Measurements from ENCODE around the gene WDR36.
"Not testable (repeated sequence)": the region's sequence is repeated elsewhere in the genome, so short reads cannot be mapped to it uniquely, and the experiment has no call there.

The WDR36 gene

DNA sequence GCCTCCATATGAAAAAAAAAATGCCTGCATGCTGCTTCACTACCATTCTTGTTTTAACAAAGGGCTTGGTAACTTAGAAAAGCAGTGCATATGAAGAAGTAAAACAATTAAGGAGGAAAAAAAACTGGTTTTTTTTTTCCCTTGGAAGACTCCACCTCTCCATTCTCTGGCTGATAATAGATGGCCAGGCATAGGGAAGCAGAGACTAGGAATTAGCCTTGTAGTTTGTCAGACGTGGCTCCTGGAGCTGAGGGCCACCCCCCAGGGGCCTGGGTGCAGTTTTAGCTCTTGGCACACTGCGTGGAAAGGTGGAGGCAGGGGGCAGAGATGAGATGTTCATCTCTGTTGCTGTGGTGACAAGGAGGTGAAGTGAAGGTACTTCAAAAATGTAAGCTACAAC lies 42.7 kb downstream of the WDR36 start:
- Histone ChIP-seq H3K4me1 (ENCODE audit: control insufficient read depth, insufficient read depth, low read length, unreplicated experiment) (peaks cover 64% of the 10 kb centered on the region), H2AFZ (ENCODE audit: low read length, unreplicated experiment) (no peak overlapping the region), H3K4me3 (ENCODE audit: low read depth, low read length) (peak overlapping the region; percentile 17; the same call in 1 of the 2 replicates), H3K79me2 (ENCODE audit: control insufficient read depth, insufficient read depth, low read length, unreplicated experiment) (no peaks in the 10 kb centered on the region), H3K27ac (ENCODE audit: low read depth, low read length) (peak overlapping the region; percentile 51), H3K36me3 (ENCODE audit: insufficient read depth, low read length) (no peaks in the 10 kb centered on the region), H3K27me3 (ENCODE audit: insufficient read depth, low read length) (no peaks in the 10 kb centered on the region)

DNA sequence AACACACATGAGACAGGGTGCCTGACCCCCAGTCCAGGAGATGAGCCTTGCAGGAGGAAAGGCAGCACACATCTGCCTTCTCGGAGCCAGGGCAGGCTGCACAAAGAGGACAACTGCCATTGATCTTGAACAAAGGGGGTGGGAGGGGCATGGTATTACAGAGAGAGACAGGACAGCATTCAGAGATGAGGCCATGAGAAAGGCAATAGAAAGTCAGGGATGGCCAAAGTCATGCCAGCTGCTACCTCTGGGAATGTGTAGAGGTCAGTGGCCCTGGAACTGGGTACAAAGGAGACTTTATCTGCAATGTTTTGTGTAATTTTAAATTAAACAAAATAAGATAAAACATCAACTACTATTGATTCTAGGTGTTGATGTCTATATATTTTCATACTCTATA lies 43.2 kb downstream of the WDR36 start:
- peaks cover 59% of the 10 kb centered on the region for H3K4me1 ChIP-seq (ENCODE audit: control insufficient read depth, insufficient read depth, low read length, unreplicated experiment)
- no peak overlapping the region for H3K27ac ChIP-seq (ENCODE audit: low read depth, low read length)
- H3K27me3 ChIP-seq (ENCODE audit: insufficient read depth, low read length), result no peaks in the 10 kb centered on the region
- no peak overlapping the region for H3K4me3 ChIP-seq (ENCODE audit: low read depth, low read length)
- no peaks in the 10 kb centered on the region for H3K36me3 ChIP-seq (ENCODE audit: insufficient read depth, low read length)
- H2AFZ ChIP-seq (ENCODE audit: low read length, unreplicated experiment), result no peak overlapping the region
- no peaks in the 10 kb centered on the region for H3K79me2 ChIP-seq (ENCODE audit: control insufficient read depth, insufficient read depth, low read length, unreplicated experiment)

- Histone ChIP-seq H3K4me3 (ENCODE audit: low read depth, low read length) (no peak overlapping the region), H2AFZ (ENCODE audit: low read length, unreplicated experiment) (no peak overlapping the region), H3K27me3 (ENCODE audit: insufficient read depth, low read length) (no peaks in the 10 kb centered on the region), H3K4me1 (ENCODE audit: control insufficient read depth, insufficient read depth, low read length, unreplicated experiment) (peaks cover 53% of the 10 kb centered on the region), H3K36me3 (ENCODE audit: insufficient read depth, low read length) (no peaks in the 10 kb centered on the region), H3K27ac (ENCODE audit: low read depth, low read length) (no peak overlapping the region), H3K79me2 (ENCODE audit: control insufficient read depth, insufficient read depth, low read length, unreplicated experiment) (no peaks in the 10 kb centered on the region)
These were observed 43.8 kb downstream of the WDR36 start for GRCh38 chr5:111135946-111136345.

GRCh38 chr5:111138096-111138495 lies 45.9 kb downstream of the WDR36 start:
- Histone ChIP-seq H3K79me2 (ENCODE audit: control insufficient read depth, insufficient read depth, low read length, unreplicated experiment) (no peaks in the 10 kb centered on the region), H3K27me3 (ENCODE audit: insufficient read depth, low read length) (no peaks in the 10 kb centered on the region), H3K4me1 (ENCODE audit: control insufficient read depth, insufficient read depth, low read length, unreplicated experiment) (peaks cover 37% of the 10 kb centered on the region), H3K27ac (ENCODE audit: low read depth, low read length) (no peak overlapping the region), H3K36me3 (ENCODE audit: insufficient read depth, low read length) (no peaks in the 10 kb centered on the region), H2AFZ (ENCODE audit: low read length, unreplicated experiment) (no peak overlapping the region), H3K4me3 (ENCODE audit: low read depth, low read length) (no peak overlapping the region)

- not testable (repeated sequence) for H3K79me2 ChIP-seq (ENCODE audit: control insufficient read depth, insufficient read depth, low read length, unreplicated experiment); H3K36me3 ChIP-seq (ENCODE audit: insufficient read depth, low read length); H3K27ac ChIP-seq (ENCODE audit: low read depth, low read length); H3K4me3 ChIP-seq (ENCODE audit: low read depth, low read length); H3K27me3 ChIP-seq (ENCODE audit: insufficient read depth, low read length); H2AFZ ChIP-seq (ENCODE audit: low read length, unreplicated experiment)
- peaks cover 22% of the 10 kb centered on the region for H3K4me1 ChIP-seq (ENCODE audit: control insufficient read depth, insufficient read depth, low read length, unreplicated experiment)
These were observed 49.3 kb downstream of the WDR36 start for GRCh38 chr5:111141471-111141870.

DNA sequence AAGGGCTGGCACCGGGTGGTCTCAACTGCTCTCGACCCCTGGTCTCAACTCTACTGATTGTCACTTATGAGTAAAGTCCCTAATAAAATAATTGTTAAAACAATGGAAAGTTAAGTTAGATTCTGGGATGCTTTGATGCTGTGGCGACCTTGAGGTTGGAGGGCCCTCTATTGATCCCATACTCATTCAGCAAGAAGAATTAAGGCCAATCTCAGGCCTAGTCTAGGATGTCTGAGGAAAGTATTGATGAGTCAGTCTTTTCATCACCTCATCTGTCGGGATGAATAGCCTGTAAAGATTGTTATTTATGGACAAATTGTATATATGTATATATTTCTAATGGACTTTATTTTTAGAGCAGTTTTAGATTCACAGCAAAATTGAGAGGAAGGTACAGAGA lies 50.8 kb downstream of the WDR36 start:
- Histone ChIP-seq H3K36me3 (ENCODE audit: insufficient read depth, low read length) (no peaks in the 10 kb centered on the region), H2AFZ (ENCODE audit: low read length, unreplicated experiment) (no peak overlapping the region), H3K27me3 (ENCODE audit: insufficient read depth, low read length) (no peaks in the 10 kb centered on the region), H3K79me2 (ENCODE audit: control insufficient read depth, insufficient read depth, low read length, unreplicated experiment) (no peaks in the 10 kb centered on the region), H3K27ac (ENCODE audit: low read depth, low read length) (no peak overlapping the region), H3K4me1 (ENCODE audit: control insufficient read depth, insufficient read depth, low read length, unreplicated experiment) (peaks cover 18% of the 10 kb centered on the region), H3K4me3 (ENCODE audit: low read depth, low read length) (no peak overlapping the region)

GRCh38 chr5:111143910-111144309 lies 51.8 kb downstream of the WDR36 start:
- Histone ChIP-seq H3K27me3 (ENCODE audit: insufficient read depth, low read length) (no peaks in the 10 kb centered on the region), H3K36me3 (ENCODE audit: insufficient read depth, low read length) (no peaks in the 10 kb centered on the region), H3K4me3 (ENCODE audit: low read depth, low read length) (no peak overlapping the region), H3K4me1 (ENCODE audit: control insufficient read depth, insufficient read depth, low read length, unreplicated experiment) (peaks cover 18% of the 10 kb centered on the region), H3K27ac (ENCODE audit: low read depth, low read length) (peak overlapping the region; percentile 64), H3K79me2 (ENCODE audit: control insufficient read depth, insufficient read depth, low read length, unreplicated experiment) (no peaks in the 10 kb centered on the region), H2AFZ (ENCODE audit: low read length, unreplicated experiment) (no peak overlapping the region)

GRCh38 chr5:111144352-111144930 lies 52.3 kb downstream of the WDR36 start:
- H3K79me2 ChIP-seq (ENCODE audit: control insufficient read depth, insufficient read depth, low read length, unreplicated experiment), result no peaks in the 10 kb centered on the region
- peak overlapping the region; percentile 62 for H3K4me3 ChIP-seq (ENCODE audit: low read depth, low read length)
- peak overlapping the region; percentile 64 for H3K27ac ChIP-seq (ENCODE audit: low read depth, low read length)
- H3K27me3 ChIP-seq (ENCODE audit: insufficient read depth, low read length), result no peaks in the 10 kb centered on the region
- H3K4me1 ChIP-seq (ENCODE audit: control insufficient read depth, insufficient read depth, low read length, unreplicated experiment), result peaks cover 18% of the 10 kb centered on the region
- H2AFZ ChIP-seq (ENCODE audit: low read length, unreplicated experiment), result peak overlapping the region; percentile 57
- no peaks in the 10 kb centered on the region for H3K36me3 ChIP-seq (ENCODE audit: insufficient read depth, low read length)

DNA sequence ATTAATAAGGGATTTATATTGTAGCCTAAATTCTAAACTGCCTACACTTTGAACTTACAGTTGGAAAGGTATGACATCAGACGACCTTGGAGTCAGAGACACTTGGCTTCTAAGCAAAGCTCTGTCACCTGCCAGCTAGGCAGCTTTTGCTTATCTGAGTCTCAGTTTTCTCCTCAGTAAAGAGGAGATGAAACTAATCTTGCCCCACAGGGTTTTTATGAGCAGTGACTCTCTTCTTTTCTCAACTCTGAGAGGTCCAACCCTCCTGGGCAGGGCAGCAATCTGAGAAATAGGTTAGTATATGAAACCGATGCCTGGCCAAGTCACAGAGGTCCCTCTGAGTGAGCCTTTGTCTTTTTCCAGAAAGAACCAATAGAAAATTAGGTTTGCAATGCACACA lies 53.9 kb downstream of the WDR36 start:
- Histone ChIP-seq H3K27me3 (ENCODE audit: insufficient read depth, low read length) (no peaks in the 10 kb centered on the region), H3K4me1 (ENCODE audit: control insufficient read depth, insufficient read depth, low read length, unreplicated experiment) (peaks cover 18% of the 10 kb centered on the region), H2AFZ (ENCODE audit: low read length, unreplicated experiment) (no peak overlapping the region), H3K27ac (ENCODE audit: low read depth, low read length) (no peak overlapping the region), H3K79me2 (ENCODE audit: control insufficient read depth, insufficient read depth, low read length, unreplicated experiment) (no peaks in the 10 kb centered on the region), H3K4me3 (ENCODE audit: low read depth, low read length) (no peak overlapping the region), H3K36me3 (ENCODE audit: insufficient read depth, low read length) (no peaks in the 10 kb centered on the region)

DNA sequence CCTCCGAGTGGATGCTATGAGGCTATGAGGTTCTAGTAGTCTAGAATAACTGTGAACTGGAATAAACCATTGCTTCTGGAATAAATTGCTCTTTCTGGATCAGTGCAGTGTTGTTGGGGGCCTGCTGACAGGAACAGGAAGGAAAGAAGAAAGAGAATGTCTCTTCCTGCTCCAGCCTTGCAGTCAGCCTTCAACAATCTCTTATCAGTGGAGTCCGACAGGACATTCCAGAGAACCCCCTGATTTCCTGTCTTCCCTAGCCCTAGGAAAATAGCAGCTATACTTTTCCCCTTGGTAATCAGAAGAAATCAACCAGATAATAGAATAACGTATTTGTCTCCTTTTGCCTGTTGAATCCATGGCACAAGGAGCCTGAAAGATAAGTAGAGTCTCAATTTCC lies 55.4 kb downstream of the WDR36 start:
- Histone ChIP-seq H3K4me3 (ENCODE audit: low read depth, low read length) (no peak overlapping the region), H3K36me3 (ENCODE audit: insufficient read depth, low read length) (no peaks in the 10 kb centered on the region), H3K79me2 (ENCODE audit: control insufficient read depth, insufficient read depth, low read length, unreplicated experiment) (no peaks in the 10 kb centered on the region), H2AFZ (ENCODE audit: low read length, unreplicated experiment) (no peak overlapping the region), H3K4me1 (ENCODE audit: control insufficient read depth, insufficient read depth, low read length, unreplicated experiment) (peaks cover 18% of the 10 kb centered on the region), H3K27me3 (ENCODE audit: insufficient read depth, low read length) (no peaks in the 10 kb centered on the region), H3K27ac (ENCODE audit: low read depth, low read length) (no peak overlapping the region)

DNA sequence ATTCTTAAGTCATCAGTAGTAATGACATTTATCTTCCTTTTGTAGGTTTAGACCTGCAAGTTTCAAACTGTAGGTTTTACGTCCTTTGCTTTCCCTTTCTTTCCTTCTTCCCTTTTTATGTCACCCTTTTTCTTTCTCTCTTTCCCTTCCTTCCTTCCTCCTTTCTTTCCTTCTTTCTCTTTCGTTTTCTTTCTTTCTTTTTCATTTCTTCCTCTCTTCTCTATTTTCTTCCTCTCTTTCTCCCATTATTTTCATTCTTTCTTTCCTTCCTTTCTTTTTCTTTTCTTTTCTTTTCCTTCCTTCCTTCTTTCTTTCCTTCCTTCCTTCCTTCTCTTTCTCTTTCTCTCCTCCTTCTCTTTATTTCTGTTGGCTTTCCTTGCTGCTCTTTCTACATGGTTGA lies 59.9 kb downstream of the WDR36 start:
- Histone ChIP-seq H2AFZ (ENCODE audit: low read length, unreplicated experiment) (no peak overlapping the region), H3K36me3 (ENCODE audit: insufficient read depth, low read length) (no peaks in the 10 kb centered on the region), H3K27me3 (ENCODE audit: insufficient read depth, low read length) (no peaks in the 10 kb centered on the region), H3K27ac (ENCODE audit: low read depth, low read length) (no peak overlapping the region), H3K4me3 (ENCODE audit: low read depth, low read length) (no peak overlapping the region), H3K79me2 (ENCODE audit: control insufficient read depth, insufficient read depth, low read length, unreplicated experiment) (no peaks in the 10 kb centered on the region), H3K4me1 (ENCODE audit: control insufficient read depth, insufficient read depth, low read length, unreplicated experiment) (no peaks in the 10 kb centered on the region)

Measured in ACC112 (cell line).